ENCODE data around the gene MAN2A2. TPM values are rescaled to one million over a fixed set of nuclear protein-coding genes. Genes with fewer than 3 reads are reported as not detected.

Gene MAN2A2
- polyA plus RNA-seq, 3 donors, result 6.6 to 318 (median 7.3) TPM

DNA sequence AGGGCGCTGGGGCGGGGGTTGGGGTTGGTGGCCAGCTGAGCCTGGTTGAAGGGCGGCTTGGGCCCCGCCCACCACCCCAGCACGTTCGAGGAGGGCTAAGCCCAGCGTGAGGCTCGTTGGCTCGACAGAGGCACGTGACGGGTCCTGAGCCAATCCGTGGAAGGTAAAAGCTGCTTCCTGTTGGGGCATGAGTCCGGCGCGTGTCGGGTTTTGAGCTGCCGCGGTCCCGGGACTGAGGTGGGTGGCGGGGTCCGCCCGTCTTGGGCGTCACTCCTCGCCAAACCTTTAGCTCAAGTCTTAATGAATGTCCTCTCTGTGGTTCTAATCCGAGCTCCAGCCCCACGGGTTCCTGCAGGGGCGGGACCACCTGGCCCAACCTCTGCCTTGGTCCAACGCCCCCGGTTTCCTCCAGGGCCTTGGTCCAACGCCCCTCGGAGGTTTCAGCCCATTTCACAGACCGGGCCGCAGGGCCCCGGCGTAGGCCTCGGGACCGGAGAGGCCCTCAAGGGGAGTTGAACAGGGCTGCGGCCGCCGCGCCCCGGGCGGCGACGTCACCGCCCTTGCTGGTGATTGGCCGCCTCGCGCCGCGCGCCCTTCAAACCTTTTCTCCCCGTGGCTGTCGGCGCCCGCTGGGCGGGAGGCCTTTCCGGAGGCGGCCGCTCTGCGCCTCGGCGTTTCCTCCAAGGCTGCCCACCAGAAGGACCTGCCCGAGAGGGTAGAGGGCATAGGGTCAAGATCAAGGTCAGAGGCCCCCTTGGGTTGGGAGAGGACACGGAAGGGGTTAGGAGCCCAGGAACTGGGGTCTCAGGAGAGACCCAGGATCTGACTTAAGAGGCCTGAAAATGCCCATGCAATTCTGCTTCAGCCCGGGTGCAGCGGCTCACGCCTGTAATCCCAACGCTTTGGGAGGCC lies 51.9 kb downstream of the MAN2A2 start, which contains the start of gene RCCD1:
RCCD1 (plus strand) TSS at position 173 of the 912 bp plus-strand sequence. CDS start 1,851 bp downstream, outside the sequence.
- Histone ChIP-seq H3K9ac (ENCODE audit: insufficient read depth, low read length, poor library complexity, severe bottlenecking) (peak within 1 kb of the TSS; percentile 86), H4K20me1 (ENCODE audit: insufficient read depth, low read length) (peaks cover 11% of the 10 kb centered on the region), H3K9me3 (replicated peaks in 1 of 2; ENCODE audit: control insufficient read depth in 1 of 2, insufficient read depth in 1 of 2, low read length in 2 of 2) (no peaks in the 10 kb centered on the region), H3K4me1 (ENCODE audit: control insufficient read depth in 1 of 2, insufficient read depth in 2 of 2, low read length in 2 of 2) (peaks cover 17 to 30% of the 10 kb centered on the region in 2 donors), H3K4me2 (replicated peaks; ENCODE audit: extremely low read depth, low read length, poor library complexity, severe bottlenecking) (peak within 1 kb of the TSS; percentile 80), H3K79me2 (ENCODE audit: insufficient read depth, low read length) (peaks cover 26% of the 10 kb centered on the region), H3K36me3 (replicated peaks in 1 of 2; ENCODE audit: control insufficient read depth in 1 of 2, insufficient read depth in 2 of 2, low read length in 2 of 2) (peaks cover 36 to 44% of the 10 kb centered on the region in 2 donors), H3K27me3 (ENCODE audit: control insufficient read depth in 2 of 2, insufficient read depth in 2 of 2, low read length in 2 of 2) (no peaks in the 10 kb centered on the region), H3K4me3 (replicated peaks in 1 of 3; ENCODE audit: low read depth in 2 of 3, low read length in 3 of 3) (peak within 1 kb of the TSS; percentile 67 to 81 (median 79)), H2AFZ (ENCODE audit: insufficient read depth, low read depth, low read length, poor library complexity, severe bottlenecking) (peak within 1 kb of the TSS; percentile 96), H3K27ac (ENCODE audit: low read depth in 1 of 2, low read length in 2 of 2) (peak within 1 kb of the TSS; percentile 79 to 94)
- Mint-ChIP-seq H3K27ac (peak within 1 kb of the TSS; percentile 89 to 96 (median 94)), H3K36me3 (peaks cover 33 to 53% of the 10 kb centered on the region in 2 donors), H3K4me3 (peak within 1 kb of the TSS; percentile 81 to 88), H3K27me3 (ENCODE audit: low read depth in 3 of 3) (no peaks in the 10 kb centered on the region), H3K4me1 (peaks cover 19% of the 10 kb centered on the region), H3K9me3 (peaks cover 0 to 2% (median 0%) of the 10 kb centered on the region in 7 donors)
- under 1% methylated on average over 60 of the region's 69 CpGs for WGBS (ENCODE audit: insufficient coverage)
- intact Hi-C loops (cut with micrococcal nuclease), result loop anchor here (2.0 to 10.0 kb wide), 3 partner anchors 40 to 320 kb away; partner anchors contain the start of genes PRC1 (in 1 of the 2) and VPS33B (in 1 of the 2)
- TF ChIP-seq, protein P1, sequence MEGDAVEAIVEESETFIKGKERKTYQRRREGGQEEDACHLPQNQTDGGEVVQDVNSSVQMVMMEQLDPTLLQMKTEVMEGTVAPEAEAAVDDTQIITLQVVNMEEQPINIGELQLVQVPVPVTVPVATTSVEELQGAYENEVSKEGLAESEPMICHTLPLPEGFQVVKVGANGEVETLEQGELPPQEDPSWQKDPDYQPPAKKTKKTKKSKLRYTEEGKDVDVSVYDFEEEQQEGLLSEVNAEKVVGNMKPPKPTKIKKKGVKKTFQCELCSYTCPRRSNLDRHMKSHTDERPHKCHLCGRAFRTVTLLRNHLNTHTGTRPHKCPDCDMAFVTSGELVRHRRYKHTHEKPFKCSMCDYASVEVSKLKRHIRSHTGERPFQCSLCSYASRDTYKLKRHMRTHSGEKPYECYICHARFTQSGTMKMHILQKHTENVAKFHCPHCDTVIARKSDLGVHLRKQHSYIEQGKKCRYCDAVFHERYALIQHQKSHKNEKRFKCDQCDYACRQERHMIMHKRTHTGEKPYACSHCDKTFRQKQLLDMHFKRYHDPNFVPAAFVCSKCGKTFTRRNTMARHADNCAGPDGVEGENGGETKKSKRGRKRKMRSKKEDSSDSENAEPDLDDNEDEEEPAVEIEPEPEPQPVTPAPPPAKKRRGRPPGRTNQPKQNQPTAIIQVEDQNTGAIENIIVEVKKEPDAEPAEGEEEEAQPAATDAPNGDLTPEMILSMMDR (IDR thresholded peaks at IDR 0.05), result no peak
- DNase-seq, result peak; percentile 93 to 96 (median 93)

DNA sequence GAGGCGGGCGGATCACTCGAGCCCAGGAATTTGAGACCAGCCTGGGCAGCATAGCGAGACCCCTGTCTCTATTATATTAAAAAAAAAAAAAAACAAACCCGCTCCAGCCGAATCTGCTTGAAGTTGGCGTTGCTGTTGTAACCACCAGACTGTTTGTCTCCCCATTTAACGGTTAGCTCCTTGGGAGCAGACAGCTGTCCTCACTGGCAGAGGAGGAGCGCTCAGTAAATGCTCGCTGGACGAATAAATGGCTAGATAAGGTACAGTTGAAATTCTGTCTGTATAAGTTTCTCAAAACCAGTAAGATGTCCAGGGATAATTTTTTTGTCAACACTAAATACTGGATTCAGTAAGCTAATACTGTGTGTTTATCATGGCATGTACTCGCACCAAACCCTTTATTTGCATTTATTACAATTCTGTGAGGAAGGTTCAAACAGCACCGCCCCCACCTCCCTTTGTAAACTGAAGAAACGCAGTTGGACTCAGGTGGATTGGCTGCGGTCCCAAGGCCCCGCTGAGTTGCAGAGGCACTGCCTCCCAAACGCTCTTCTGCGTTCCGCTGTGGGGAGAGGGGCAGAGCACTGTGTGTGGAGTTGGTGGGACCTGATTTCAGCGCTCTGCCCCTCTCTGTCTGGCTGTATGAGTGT lies 52.6 kb downstream of the MAN2A2 start:
- H3K4me1 ChIP-seq (ENCODE audit: control insufficient read depth in 1 of 2, insufficient read depth in 2 of 2, low read length in 2 of 2), result peaks cover 17 to 30% of the 10 kb centered on the region in 2 donors
- peak overlapping the region in 1 of 3 experiments; percentile 79 for H3K4me3 ChIP-seq (replicated peaks in 1 of 3; ENCODE audit: low read depth in 2 of 3, low read length in 3 of 3)
- Mint-ChIP-seq H3K4me1 (peaks cover 19% of the 10 kb centered on the region), H3K4me3 (peak overlapping the region in 1 of 2 donors; percentile 81), H3K27me3 (ENCODE audit: low read depth in 3 of 3) (no peaks in the 10 kb centered on the region), H3K27ac (peak overlapping the region in 3 of 7 donors; percentile 73 to 96 (median 93)), H3K36me3 (peaks cover 34 to 53% of the 10 kb centered on the region in 2 donors), H3K9me3 (peaks cover 0 to 2% (median 0%) of the 10 kb centered on the region in 7 donors)
- H3K4me2 ChIP-seq (replicated peaks; ENCODE audit: extremely low read depth, low read length, poor library complexity, severe bottlenecking), result peak overlapping the region; percentile 80
- H3K9ac ChIP-seq (ENCODE audit: insufficient read depth, low read length, poor library complexity, severe bottlenecking), result peak overlapping the region; percentile 86
- H3K9me3 ChIP-seq (replicated peaks in 1 of 2; ENCODE audit: control insufficient read depth in 1 of 2, insufficient read depth in 1 of 2, low read length in 2 of 2), result no peaks in the 10 kb centered on the region
- H3K79me2 ChIP-seq (ENCODE audit: insufficient read depth, low read length), result peaks cover 26% of the 10 kb centered on the region
- H3K27ac ChIP-seq (ENCODE audit: low read depth in 1 of 2, low read length in 2 of 2), result no peak overlapping the region
- H3K36me3 ChIP-seq (replicated peaks in 1 of 2; ENCODE audit: control insufficient read depth in 1 of 2, insufficient read depth in 2 of 2, low read length in 2 of 2), result peaks cover 36 to 44% of the 10 kb centered on the region in 2 donors
- no peak overlapping the region for H2AFZ ChIP-seq (ENCODE audit: insufficient read depth, low read depth, low read length, poor library complexity, severe bottlenecking)
- H4K20me1 ChIP-seq (ENCODE audit: insufficient read depth, low read length), result peaks cover 11% of the 10 kb centered on the region
- no peaks in the 10 kb centered on the region for H3K27me3 ChIP-seq (ENCODE audit: control insufficient read depth in 2 of 2, insufficient read depth in 2 of 2, low read length in 2 of 2)
- intact Hi-C loops (cut with micrococcal nuclease), result loop anchor here (2.0 to 10.0 kb wide), 4 partner anchors 39 to 319 kb away; partner anchors contain the start of genes PRC1 (in 1 of the 2) and VPS33B (in 1 of the 2)
- 82% methylated on average over 13 of the region's 20 CpGs for WGBS (ENCODE audit: insufficient coverage)
- DNase-seq, result no peak
- TF ChIP-seq, protein P1 (IDR thresholded peaks at IDR 0.05), result no peak
